Fibroblast of skin of scalp (primary cell): ENCODE results near the gene GPR180.

ENCODE experiments used
- DNase-seq: peaks from one replicate; pipeline ENCODE4 v3.0.0-alpha.2; 2013

Gene GPR180

DNA sequence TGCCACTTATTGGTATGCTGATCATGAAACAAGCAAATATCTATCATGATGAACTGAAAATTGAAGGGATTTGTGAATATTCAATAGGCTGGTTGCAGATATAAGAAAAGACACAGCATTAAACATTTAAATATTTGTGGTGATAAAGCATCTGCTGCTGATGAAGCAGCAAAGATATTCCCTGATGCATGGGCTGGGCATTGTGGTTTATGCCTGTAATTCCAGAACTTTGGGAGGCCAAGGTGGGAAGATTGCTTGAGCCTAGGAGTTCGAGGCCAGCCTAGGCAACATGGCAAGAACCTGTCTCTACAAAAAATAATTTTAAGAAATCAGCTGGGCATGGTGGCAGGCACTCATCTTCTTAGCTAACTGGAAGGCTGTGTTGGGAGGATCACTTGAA lies 54.5 kb downstream of the GPR180 start:
- peak; percentile 44 for DNase-seq

DNA sequence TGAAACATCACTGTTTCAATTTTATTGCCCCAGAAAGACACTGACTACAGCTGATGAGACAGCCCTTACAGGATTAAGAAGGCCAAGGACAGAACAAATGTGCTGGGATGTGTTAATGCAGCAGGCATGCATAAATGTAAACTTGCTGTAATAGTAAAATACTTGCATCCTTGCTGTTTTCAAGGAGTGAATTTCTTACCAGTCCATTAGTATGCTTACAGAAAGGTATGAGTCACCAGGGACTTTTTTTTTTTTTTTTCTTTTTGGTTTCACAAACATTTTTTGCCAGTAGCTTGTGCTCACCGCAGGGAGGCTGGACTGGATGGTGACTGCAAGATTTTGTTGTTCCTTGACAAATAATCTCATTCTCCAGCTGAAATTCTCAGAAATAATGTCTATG lies 55.1 kb downstream of the GPR180 start:
- DNase-seq = peak; percentile 95

DNA sequence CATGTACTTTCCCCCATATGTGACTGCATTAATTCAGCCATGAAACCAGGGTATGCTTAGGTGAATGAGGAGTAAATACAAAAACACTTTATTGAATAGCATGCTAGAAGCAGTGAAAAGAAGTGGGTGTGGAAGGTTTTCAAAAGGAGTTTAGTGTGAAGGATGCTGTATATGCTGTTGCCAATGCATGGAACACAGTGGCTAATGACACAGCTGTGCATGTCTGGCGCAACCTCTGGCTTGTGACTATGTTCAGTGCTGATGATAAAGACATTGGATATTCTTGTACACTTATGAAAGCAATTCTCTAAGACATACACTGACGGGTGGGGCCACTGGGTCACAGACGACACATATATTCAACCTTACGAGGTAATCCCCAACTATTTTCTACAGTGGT lies 55.5 kb downstream of the GPR180 start:
- DNase-seq = peak; percentile 32

DNA sequence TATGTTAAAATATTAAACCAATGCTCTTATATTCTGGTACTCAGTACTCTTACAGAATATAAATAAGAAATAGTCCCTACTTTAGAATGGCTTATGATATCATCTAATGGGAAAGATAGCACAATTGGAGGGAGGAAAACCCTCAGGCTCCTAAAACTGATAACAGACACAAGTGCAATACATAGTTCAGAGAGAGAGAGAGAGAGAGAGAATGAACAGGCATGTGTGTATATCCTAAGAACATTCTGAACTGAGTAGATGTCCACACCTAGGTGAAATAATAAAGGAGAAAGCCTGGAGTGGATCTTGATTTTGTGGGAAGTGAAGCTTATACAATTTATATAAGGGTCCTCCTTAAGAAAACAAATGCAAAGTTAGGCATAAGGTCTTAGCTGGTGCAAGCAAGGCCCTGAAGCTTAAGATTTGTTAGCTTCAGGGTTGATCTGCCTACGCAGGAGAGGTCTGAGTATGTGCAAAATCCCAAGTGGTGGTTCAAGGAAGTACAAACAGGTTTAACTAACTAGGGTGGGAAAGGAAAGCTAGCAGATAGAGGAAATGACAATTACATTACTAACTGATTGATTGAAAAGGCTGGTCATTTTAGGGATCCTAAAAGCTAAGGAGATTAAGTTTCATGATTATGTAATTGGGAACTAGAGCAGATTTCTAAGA lies 57.4 kb downstream of the GPR180 start:
- no peak for DNase-seq

DNA sequence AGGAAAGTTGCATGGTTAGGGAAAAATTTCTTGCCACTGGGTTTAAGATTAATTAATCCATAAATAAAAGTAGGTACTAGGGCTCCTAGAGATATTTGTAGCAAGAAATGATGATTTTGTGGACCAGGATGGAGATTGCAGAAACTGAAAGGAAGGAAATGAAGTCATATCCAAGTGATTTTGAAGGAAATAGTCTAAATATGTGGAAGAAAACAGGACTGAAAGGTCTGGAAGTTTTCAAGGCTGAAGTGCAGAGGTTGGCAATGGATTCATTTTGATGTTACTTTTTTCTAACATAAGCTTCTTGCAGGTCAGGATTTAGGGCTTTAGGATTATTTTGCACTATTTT lies 57.9 kb downstream of the GPR180 start:
- no peak for DNase-seq

DNA sequence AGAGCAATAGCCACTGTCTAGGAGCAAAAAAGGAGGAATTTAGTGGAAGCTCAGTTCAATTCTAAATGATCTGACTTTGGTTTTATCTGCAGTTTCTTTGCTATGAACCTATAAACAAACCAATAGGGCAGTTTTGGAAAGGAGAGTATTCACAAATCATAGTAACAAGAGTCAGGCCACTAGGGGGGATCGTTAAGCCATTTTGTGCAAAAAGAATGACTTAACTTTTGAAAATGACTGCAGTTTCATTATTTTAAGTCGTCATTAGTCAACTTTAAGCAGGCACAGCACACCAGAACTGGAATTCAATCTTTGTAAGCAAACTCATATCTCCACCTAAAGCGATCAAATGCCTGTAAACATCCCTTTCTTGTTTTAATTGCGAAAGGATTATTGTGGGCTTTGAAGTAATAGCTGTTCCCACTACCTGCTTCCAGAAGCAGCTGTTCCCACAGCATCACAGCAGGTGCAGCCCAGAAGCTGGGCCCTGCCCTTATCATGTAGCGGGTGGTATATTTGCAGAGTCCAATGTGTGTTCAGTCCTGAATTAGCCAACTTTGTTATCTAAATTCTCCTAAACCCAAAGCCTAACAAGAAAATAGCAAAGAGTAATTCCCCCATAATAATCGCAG lies 59.2 kb downstream of the GPR180 start:
- DNase-seq = peak; percentile 38

DNA sequence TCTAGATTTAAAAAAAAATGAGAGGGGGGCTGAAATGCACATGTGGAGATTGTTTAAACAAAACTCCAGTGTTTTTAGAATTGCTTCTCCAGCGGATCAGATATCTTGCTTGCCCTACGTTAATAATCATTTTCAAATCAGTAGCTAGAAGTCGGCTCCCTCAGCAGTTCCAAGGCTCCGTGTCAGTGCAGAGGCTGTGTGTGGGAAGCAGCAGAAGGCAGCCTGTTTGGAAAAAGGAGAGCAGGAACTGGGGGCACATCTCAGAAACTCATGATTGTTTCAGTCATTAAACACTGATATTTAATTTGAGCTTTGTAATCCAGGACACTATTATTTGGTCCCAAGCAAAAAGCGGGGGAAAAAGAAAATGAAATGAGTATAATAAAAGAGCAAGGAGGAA lies 59.7 kb downstream of the GPR180 start:
- DNase-seq = no peak

DNA sequence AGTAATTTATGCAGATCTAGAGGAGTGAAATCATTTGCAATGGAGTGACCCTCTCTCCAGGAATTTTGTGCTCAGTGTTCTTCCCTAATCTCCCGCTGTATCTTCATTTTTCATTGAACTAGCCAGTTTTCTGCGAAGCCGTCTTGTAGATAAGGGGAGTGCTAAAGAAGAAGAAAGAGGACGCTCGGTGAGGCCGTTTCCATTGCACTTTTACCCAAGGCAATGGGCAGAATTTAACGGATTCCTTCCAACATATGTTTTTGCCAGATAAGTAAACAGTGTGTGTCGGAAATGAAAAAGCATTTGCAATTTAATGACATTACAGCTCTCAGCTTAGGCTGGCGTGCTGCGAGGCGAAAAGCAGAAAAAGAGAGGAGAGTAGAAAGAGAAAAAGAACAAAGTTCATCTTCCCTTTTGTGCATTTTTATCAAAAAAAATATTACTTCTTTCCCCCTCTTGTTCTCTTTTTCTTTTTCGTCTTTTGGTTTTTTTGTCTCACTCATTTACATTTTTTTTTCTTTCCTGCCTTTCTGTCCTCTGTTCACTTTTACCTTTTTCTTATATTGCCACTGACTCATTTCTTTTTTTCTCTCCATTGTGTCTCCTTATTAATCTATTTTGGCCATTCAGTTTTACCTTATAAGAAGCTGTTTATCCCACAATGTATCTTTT lies 60.8 kb downstream of the GPR180 start:
- no peak for DNase-seq

DNA sequence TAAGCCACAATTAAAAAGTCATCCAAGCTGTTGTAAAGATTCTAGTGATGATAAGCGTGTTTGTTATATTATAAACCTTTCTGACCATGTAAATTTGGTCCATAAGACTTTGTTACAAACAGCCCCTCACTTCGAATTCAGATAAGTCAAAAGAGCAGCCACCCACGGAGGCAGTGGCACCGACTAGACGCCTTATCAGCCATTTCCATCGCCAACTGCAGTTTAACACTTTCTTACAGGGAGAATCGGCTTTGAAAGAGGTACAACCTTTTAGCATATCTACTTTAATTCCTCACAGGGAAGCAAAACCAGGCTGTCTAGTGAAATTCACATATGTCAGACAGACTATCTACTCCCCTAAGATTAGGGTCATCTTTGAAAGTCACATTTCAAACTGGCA lies 63.2 kb downstream of the GPR180 start:
- no peak for DNase-seq

DNA sequence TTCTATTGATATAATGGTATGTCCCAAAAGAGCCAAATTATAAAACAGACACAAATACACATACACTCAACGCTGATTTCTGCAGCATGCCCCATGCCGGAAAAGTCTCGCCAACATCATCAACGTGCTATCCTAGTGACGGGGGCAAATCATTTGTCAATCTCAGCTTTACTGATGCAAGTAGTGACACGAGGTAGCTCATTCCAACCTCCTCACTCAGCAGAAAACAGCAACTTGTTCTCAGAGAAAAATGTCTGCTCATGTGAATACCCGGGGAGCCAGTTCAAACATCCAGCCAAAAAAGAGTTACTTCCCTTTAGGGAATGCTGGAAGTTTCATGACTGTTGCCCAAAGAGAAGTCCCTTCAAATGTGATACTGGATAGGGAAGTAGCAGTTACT lies 64.4 kb downstream of the GPR180 start:
- no peak for DNase-seq

DNA sequence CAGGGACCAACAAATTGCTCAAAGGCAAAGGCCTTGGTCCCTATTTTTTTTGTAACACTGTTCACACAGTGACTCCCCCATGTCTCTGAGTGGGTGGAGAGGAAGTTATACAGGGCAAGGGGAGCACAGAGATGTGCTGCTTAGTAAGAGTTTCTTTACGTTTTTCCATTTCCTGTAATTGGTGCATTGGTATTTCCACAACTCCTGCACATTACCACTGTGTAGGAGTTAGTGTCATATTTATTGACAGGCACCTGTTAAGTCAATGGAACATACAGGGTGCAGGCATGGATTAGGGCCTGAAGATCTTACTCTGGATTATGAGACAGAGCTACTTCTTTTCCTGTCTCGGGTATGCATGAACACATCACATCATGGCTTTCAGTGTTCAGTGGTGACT lies 65.5 kb downstream of the GPR180 start:
- no peak for DNase-seq

DNA sequence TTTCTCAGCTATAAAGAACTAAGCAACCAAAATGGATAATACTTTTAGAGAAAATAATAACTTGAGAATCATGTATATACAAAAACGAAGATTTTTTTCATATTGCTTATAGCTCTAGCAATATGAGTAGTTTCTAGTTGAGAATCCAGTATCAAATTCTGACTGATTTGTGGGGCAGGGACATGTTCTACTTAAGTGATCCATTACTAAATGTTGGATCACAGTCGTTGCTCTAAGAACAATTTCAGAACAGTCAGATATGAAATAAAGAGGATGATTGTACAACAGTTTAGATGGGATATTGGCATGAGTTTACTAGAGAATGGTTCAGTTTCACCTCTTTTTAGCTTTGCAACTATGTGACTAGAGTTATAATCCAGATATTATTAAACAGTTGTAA lies 70.7 kb downstream of the GPR180 start:
- no peak for DNase-seq

DNA sequence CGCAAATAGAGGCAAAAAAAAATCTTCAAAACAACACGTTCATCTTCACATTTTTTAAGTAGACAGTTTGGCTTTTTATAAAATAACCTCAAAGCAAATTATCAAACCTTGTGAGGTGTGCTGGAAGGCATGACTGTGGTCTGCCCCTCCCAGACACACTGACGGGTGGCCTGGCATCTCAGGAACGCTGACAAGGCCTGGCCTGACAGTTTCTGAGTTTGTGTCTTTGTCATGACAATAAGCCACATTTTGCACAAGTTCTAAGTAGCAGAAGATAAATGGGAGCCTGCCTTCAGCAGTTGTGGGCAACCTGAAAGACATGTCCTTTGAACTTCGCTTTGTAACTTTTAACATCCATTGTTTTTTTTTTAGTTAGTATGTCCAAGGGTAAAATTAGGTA lies 72.2 kb downstream of the GPR180 start:
- DNase-seq = no peak

DNA sequence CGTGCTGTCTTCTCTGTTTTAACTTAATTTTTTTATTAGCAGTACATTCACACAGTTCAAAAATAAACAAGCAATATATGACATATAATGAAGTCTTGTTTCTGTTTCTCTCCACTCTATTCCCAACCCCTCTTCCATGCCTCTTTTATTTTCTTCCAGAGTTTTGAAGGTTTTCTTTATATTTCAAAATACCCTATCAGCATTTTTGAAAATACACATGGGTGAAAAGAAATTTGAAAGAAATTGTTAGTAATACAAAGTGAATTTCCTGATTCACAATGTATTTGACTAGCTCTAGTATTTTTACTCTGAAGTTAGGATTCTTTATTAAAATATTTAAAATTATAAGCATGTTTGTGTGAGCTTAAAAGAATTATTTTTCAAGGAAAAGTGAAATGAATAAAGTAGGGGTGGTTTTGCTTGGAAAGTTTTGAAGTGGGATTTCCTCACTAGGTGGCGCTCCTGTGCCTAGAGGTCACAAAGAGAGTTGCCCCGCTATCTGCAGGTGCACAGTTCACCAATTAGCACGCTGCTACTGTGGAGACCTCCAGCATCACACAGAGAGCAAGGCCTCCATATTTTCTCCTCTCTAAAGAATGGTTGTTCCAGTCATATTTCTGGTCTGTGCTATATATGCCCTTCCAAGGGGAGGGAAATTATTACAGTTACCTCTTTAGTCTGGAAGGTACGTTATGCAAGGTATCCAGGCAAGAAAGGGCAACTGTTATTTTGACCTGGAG lies 73.1 kb downstream of the GPR180 start:
- peak; percentile 35 for DNase-seq

DNA sequence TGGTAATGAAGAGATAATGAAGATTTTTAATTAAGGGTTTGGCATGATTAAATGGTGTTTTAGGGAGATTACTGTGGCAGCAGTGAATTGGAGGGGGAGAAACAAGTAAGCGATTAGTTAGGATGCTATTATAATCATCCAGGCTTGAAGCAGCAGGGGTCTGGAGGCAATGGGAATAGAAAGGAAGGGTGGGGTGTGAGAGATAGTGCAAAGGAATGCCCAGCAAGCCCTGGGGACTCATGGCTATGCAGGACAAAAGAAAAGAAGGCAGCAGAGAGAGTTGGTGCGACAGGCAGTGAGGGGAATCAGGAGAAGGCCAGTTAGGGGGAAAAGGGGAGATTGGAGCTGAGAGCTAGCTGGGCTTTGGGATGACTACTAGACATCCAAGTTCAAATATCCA lies 76.1 kb downstream of the GPR180 start:
- no peak for DNase-seq

DNA sequence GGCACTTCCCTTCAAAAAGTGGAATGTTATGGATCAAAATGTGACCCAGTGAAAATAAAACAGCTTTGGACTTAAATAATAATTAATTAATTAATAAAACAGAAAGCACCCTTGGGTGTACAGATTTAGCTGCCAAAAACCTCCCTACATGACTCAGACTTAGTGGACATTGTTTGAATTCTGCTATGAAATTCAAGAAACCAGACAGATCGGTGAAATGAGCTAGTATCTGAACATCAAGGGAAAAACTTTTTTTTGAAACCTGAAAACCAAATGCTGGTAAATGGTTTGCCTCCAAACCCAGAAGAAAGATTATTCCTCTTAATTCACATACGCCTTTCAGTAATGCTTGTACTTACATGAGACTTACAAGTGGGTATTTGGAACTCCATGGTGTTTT lies 77.2 kb downstream of the GPR180 start:
- DNase-seq = no peak

DNA sequence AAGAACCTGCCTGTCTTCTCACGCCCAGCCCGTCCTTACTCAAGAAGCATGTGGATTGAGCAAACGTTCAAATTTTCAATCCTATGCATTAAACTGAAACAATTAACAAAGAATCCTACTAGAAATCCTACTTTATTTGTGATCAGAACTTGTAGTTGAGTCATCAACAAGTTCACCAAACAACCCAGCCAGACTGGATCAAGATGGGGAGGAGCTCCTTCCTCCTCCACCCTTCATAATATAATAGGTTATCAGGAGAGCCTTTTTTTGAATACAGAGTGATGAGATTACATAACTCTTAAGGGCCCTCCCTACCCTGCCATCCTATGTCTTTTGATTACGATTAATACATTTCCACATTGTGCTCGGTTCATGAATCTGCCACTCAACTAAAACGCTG lies 78.0 kb downstream of the GPR180 start:
- no peak for DNase-seq

DNA sequence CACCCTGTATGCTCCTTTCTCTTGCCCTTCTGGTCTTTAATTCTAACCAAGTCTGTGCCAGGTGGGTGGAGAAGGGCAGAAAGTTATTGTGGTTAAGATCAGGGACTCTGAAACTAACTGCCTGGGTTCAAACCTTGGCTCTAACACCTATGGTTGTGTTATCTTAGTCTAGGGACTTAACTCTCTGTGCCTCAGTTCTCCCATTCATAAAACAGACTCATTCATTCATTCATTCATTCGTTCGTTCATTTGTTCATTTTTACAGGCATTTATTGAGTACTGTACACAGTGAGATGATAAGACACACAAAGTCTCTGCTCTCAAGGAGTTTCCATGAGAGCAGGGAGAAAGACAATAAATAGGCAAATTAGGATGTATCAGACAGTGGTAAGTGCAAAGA lies 80.6 kb downstream of the GPR180 start:
- DNase-seq = no peak

DNA sequence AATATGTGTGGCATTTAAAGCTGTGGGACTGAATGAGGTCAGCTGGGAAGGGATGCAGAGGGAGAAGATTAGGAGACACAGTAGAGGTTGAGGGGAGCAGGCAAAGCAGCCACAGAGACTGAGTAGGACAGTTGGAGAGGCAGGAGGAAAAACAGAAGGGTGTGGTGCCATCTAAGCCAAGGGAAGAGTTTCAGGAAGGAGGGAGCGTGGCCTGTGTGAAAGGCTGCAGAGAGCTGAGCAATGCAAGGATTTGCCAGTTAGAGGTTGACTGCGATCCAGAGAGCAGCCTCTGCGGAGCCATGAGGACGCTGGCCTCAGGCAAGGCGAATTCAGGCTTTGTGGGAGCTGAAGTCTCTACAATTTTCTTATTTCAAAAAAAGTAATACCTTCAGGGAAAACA lies 81.8 kb downstream of the GPR180 start:
- DNase-seq = no peak
